ENCODE results near the gene MSH5. TPM values are rescaled to one million over a fixed set of nuclear protein-coding genes. Genes with fewer than 3 reads are reported as not detected.

The MSH5 gene
- total RNA-seq, 1 experiment from 2014 or later: 38.1 TPM

DNA sequence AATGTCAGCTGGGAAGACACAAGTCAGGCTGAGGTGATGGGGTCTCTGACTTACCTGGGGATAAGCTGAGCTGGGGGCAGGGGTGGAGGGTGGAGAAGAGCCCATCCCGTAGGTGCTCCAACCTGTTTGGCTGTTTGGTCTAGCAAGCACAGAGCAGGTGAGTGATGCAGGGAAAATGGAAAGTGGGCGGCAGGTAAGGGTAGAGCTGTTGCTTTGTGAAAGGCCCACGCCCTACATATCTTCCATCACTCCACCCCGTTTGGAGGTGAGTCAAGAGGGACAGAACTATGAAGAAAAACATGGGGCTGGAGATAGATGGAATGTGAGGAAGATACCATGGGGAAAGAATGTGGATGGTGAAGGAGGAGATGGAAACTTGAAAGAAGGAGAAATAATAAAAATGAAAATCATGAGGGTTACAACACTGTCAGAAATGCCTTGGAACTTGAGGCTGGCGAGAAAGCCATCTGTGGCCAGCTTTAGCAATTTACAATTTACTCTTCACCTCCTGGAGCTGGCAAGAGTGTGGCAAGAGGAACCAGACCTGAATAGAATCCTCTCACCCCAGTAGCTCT lies 19.5 kb upstream of the MSH5 start:
- Histone ChIP-seq H3K4me3 (ENCODE audit: low read depth in 2 of 2, low read length in 2 of 2) (no peak overlapping the region), H3K36me3 (ENCODE audit: control insufficient read depth, insufficient read depth, low read length) (no peaks in the 10 kb centered on the region), H3K27ac (ENCODE audit: low read length) (no peak overlapping the region), H3K4me1 (ENCODE audit: control insufficient read depth, insufficient read depth, low read length) (no peaks in the 10 kb centered on the region), H3K9me3 (ENCODE audit: control insufficient read depth, insufficient read depth, low read depth, low read length) (no peaks in the 10 kb centered on the region), H3K27me3 (ENCODE audit: control insufficient read depth, insufficient read depth, low read length) (no peaks in the 10 kb centered on the region)
- ChIA-PET CTCF (no interaction called here), POLR2A (interaction anchor here (0.6 kb wide), 1 partner anchor 107 kb away, joined by 3 read pairs; the partner anchor contains the start of gene HSPA1B)
- ATAC-seq (no peak), DNase-seq (ENCODE audit: low read depth, low spot score) (no peak)
- in situ Hi-C loops (cut with HindIII; ENCODE audit: low pct_unique_long_range_greater_than_20kb, low sequenced_read_pairs) (no loop called here), intact Hi-C loops (cut with micrococcal nuclease; ENCODE audit: unreplicated experiment) (no loop called here)
- TF ChIP-seq, protein P1, sequence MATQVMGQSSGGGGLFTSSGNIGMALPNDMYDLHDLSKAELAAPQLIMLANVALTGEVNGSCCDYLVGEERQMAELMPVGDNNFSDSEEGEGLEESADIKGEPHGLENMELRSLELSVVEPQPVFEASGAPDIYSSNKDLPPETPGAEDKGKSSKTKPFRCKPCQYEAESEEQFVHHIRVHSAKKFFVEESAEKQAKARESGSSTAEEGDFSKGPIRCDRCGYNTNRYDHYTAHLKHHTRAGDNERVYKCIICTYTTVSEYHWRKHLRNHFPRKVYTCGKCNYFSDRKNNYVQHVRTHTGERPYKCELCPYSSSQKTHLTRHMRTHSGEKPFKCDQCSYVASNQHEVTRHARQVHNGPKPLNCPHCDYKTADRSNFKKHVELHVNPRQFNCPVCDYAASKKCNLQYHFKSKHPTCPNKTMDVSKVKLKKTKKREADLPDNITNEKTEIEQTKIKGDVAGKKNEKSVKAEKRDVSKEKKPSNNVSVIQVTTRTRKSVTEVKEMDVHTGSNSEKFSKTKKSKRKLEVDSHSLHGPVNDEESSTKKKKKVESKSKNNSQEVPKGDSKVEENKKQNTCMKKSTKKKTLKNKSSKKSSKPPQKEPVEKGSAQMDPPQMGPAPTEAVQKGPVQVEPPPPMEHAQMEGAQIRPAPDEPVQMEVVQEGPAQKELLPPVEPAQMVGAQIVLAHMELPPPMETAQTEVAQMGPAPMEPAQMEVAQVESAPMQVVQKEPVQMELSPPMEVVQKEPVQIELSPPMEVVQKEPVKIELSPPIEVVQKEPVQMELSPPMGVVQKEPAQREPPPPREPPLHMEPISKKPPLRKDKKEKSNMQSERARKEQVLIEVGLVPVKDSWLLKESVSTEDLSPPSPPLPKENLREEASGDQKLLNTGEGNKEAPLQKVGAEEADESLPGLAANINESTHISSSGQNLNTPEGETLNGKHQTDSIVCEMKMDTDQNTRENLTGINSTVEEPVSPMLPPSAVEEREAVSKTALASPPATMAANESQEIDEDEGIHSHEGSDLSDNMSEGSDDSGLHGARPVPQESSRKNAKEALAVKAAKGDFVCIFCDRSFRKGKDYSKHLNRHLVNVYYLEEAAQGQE (IDR thresholded peaks at IDR 0.05; ENCODE audit: insufficient read depth in 1 of 2, low read depth in 2 of 2, low read length in 1 of 2): no peak
- TF ChIP-seq, protein P2, sequence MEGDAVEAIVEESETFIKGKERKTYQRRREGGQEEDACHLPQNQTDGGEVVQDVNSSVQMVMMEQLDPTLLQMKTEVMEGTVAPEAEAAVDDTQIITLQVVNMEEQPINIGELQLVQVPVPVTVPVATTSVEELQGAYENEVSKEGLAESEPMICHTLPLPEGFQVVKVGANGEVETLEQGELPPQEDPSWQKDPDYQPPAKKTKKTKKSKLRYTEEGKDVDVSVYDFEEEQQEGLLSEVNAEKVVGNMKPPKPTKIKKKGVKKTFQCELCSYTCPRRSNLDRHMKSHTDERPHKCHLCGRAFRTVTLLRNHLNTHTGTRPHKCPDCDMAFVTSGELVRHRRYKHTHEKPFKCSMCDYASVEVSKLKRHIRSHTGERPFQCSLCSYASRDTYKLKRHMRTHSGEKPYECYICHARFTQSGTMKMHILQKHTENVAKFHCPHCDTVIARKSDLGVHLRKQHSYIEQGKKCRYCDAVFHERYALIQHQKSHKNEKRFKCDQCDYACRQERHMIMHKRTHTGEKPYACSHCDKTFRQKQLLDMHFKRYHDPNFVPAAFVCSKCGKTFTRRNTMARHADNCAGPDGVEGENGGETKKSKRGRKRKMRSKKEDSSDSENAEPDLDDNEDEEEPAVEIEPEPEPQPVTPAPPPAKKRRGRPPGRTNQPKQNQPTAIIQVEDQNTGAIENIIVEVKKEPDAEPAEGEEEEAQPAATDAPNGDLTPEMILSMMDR (IDR thresholded peaks at IDR 0.05): no peak
- no peak for TF ChIP-seq TCF7L2 (IDR thresholded peaks at IDR 0.05; ENCODE audit: low read depth, low read length)
- no peak for TF ChIP-seq POLR2AphosphoS5 (IDR thresholded peaks at IDR 0.05; ENCODE audit: low read depth, low read length)
- no peak for TF ChIP-seq SIN3A (IDR thresholded peaks at IDR 0.05; ENCODE audit: borderline replicate concordance, insufficient read depth, low read depth, low read length)
- BruUV-seq (replicated peaks): no TSS peak

DNA sequence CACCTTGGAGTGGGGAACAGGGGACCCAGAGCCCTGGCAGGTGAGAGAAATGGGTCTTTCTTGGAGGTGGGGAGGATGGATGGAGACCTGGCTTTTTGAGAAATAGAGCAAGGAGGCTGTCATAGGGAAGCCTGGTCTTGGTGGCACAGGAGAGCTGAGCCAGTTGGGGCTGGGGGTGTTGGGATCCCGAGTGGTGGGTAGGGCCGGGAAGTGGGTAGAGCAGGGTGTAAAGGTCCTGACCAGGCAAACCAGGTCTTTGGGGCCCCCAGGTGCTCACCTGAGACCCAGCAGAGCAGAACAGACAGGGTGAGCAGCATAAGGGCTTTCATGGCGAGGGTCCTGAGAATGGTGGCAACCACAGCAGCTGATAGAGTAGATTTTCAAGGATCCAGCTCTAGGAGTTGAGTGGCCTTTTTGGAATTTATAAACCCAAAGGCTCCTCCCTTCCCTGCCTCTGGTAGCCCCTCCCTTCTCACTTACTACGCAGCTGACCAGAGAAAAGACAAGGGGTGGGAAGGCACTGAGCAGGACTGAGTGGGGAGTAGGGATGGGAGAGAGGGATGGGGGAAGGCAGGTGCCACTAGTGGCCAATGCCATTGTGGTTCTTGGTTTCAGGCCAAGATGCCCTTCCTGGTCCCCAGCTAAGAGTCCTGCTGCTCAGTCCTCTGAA lies 18.3 kb upstream of the MSH5 start, which contains the start of gene LY6G6C:
TSS of gene LY6G6C (minus strand) at position 396 of the 670 bp plus-strand sequence. CDS start at position 329, 67 bp downstream.
- Histone ChIP-seq H3K27me3 (ENCODE audit: control insufficient read depth, insufficient read depth, low read length) (no peaks in the 10 kb centered on the region), H3K4me3 (ENCODE audit: low read depth in 2 of 2, low read length in 2 of 2) (no peak within 1 kb of the TSS), H3K9me3 (ENCODE audit: control insufficient read depth, insufficient read depth, low read depth, low read length) (no peaks in the 10 kb centered on the region), H3K36me3 (ENCODE audit: control insufficient read depth, insufficient read depth, low read length) (no peaks in the 10 kb centered on the region; the same call in 1 of the 2 replicates), H3K27ac (ENCODE audit: low read length) (no peak within 1 kb of the TSS), H3K4me1 (ENCODE audit: control insufficient read depth, insufficient read depth, low read length) (no peaks in the 10 kb centered on the region)
- no TSS peak for BruUV-seq (replicated peaks)
- DNase-seq (ENCODE audit: low read depth, low spot score): no peak
- in situ Hi-C loops (cut with HindIII; ENCODE audit: low pct_unique_long_range_greater_than_20kb, low sequenced_read_pairs) (no loop called here), intact Hi-C loops (cut with micrococcal nuclease; ENCODE audit: unreplicated experiment) (no loop called here)
- CTCF ChIA-PET: no interaction called here
- TF ChIP-seq POLR2AphosphoS5 (IDR thresholded peaks at IDR 0.05; ENCODE audit: low read depth, low read length) (no peak), SIN3A (IDR thresholded peaks at IDR 0.05; ENCODE audit: borderline replicate concordance, insufficient read depth, low read depth, low read length) (no peak), TCF7L2 (IDR thresholded peaks at IDR 0.05; ENCODE audit: low read depth, low read length) (no peak)
- TF ChIP-seq, protein P1 (IDR thresholded peaks at IDR 0.05; ENCODE audit: insufficient read depth in 1 of 2, low read depth in 2 of 2, low read length in 1 of 2): no peak
- TF ChIP-seq, protein P2 (IDR thresholded peaks at IDR 0.05): no peak
- ATAC-seq: no peak
- POLR2A ChIA-PET: no interaction called here

Data from Panc1 (cell line).